GM12865 (cell line): ENCODE results near the gene PDE10A.
"Not testable (repeated sequence)": the region's sequence is repeated elsewhere in the genome, so short reads cannot be mapped to it uniquely, and the experiment has no call there.

Experiments used
- DNase-seq: peaks from one replicate; pipeline ENCODE4 v3.0.0; 2010; ENCODE audit warnings: low read depth
- H3K4me3 ChIP-seq: 2 replicates; pipeline ENCODE4 v1.5.1; 2011; ENCODE audit warnings: mild to moderate bottlenecking, low read depth, low read length, control low read depth
- TF ChIP-seq, protein P1 (sequence below): IDR thresholded peaks from 2 replicates; pipeline ENCODE4 v1.5.1; 2011; ENCODE audit warnings: low read length, control low read depth, low read depth, inconsistent platforms; ENCODE audit not compliant: insufficient read depth; ENCODE audit errors: missing control alignments

The PDE10A gene

DNA sequence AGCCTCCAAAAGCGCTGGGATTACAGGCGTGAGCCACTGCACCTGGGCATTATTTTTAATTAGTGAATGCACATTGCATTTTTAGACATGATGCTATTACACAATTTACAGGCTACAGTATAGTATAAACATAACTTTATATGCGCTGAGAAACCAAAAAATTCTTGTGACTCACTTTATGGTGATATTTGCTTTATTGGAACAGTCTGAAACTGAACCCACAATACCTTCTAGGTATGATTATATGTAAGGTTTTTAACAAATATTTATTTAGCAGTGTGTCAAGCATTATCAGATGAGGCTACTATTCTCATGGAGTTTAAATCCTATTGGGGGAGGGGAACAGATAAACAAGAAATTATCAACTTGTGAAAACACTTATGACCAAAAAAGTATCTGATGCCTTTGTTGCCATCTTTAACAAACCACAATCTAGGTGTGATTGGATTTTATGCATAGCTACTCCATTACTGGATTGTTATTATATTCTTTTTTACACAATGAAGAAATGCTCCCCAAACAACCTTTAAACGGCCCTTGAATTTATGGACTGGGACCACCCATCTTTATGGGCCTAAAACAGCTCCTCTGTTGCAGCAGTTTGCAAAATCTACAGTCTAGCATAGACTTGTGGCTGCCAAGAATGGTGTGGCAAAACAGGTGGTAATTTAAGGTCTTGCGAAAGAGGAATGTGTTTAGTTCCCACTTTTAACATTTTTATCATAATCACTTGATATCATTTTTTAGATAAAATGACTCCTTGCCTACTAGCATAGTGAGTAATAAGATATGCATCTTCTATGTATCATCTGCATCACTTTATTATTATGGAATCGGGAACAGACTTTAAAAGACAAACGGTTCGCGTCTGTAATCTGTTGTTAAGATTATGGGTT lies 194.5 kb downstream of the PDE10A start:
- DNase-seq = no peak
- TF ChIP-seq, protein P1, sequence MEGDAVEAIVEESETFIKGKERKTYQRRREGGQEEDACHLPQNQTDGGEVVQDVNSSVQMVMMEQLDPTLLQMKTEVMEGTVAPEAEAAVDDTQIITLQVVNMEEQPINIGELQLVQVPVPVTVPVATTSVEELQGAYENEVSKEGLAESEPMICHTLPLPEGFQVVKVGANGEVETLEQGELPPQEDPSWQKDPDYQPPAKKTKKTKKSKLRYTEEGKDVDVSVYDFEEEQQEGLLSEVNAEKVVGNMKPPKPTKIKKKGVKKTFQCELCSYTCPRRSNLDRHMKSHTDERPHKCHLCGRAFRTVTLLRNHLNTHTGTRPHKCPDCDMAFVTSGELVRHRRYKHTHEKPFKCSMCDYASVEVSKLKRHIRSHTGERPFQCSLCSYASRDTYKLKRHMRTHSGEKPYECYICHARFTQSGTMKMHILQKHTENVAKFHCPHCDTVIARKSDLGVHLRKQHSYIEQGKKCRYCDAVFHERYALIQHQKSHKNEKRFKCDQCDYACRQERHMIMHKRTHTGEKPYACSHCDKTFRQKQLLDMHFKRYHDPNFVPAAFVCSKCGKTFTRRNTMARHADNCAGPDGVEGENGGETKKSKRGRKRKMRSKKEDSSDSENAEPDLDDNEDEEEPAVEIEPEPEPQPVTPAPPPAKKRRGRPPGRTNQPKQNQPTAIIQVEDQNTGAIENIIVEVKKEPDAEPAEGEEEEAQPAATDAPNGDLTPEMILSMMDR = no peak
- H3K4me3 ChIP-seq = no peak overlapping the region

GRCh38 chr6:165463499-165463898 lies 199.5 kb downstream of the PDE10A start:
- not testable (repeated sequence) for DNase-seq, H3K4me3 ChIP-seq

- DNase-seq, H3K4me3 ChIP-seq: not testable (repeated sequence)
Measured at GRCh38 chr6:165459605-165460301, 203.3 kb downstream of the PDE10A start.

DNA sequence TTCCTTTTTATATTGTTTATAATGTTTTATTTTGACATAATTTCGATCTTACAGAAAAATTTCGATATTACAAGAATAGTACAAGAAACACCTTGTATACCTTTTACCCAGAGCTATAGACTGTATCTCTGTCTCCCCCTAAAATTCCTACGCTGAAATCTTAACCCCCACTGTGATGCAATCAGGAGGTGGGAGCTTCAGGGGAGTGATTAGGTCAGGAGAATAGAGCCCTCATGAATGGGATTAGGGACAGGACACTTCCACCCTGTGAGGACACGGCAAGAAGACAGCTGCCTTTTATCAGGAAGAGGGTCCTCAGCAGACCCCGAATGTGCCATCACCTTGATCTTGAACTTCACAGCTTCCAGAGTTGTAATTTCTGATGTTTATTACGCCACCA lies 204.9 kb downstream of the PDE10A start:
- no peak overlapping the region for H3K4me3 ChIP-seq
- DNase-seq = no peak
- TF ChIP-seq, protein P1 = no peak

DNA sequence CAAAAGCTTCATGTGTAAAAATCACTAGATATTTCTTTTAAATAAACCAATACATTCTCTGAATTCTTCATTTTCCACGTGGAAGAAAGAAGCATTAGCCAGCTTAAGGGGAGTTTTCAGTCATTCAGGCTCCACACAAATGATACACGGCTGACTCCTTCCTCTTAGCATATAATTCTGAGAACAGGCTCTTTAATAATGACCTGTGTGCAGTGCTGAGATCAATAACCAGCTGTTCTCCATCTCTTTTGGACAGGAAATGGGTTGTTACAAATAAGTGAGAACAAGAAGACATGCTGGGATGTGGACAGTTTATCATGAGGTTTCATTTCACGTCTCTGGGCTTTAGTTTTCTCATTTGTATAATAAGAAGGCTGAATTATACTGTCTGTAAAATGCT lies 206.8 kb downstream of the PDE10A start:
- peak; percentile 3 for DNase-seq
- no peak overlapping the region for H3K4me3 ChIP-seq
- TF ChIP-seq, protein P1 = no peak

GRCh38 chr6:165455488-165455887 lies 207.6 kb downstream of the PDE10A start:
- no peak overlapping the region for H3K4me3 ChIP-seq

GRCh38 chr6:165453395-165453794 lies 209.6 kb downstream of the PDE10A start:
- no peak overlapping the region for H3K4me3 ChIP-seq
- TF ChIP-seq, protein P1 = no peak
- DNase-seq = no peak

More at GRCh38 chr6:165455488-165455887, 207.6 kb downstream of the PDE10A start:
- TF ChIP-seq, protein P1 = no peak
- DNase-seq = no peak
